H1 (cell line): ENCODE results near the gene OR2F2. TPM values are rescaled to one million over a fixed set of nuclear protein-coding genes. Genes with fewer than 3 reads are reported as not detected.
A peak's percentile ranks its signal among the peaks of the same experiment; 100 is the strongest.

Experiments used
- BACH1 ChIP-seq: IDR thresholded peaks from 2 replicates; pipeline ENCODE4 v1.6.1; 2012; ENCODE audit warnings: low read length, improper control_type of control experiment
- CBX5 ChIP-seq: fragments of 300-800, 300-1000 bp; sonication (generic); IDR thresholded peaks from 2 replicates; pipeline ENCODE4 v1.7.1; 2016; ENCODE audit warnings: antibody characterized with exemption, low read length, low read depth
- EP300 ChIP-seq, 2 experiments: IDR thresholded peaks; 1 replicate in 1 of 2; 2 replicates in 1 of 2; pipeline ENCODE4 v1.6.1; 2011 to 2012; ENCODE audit warnings: low read depth in 2 of 2, low read length in 2 of 2, mild to moderate bottlenecking in 2 of 2, borderline replicate concordance in 1 of 2, inconsistent platforms in 1 of 2, moderate library complexity in 1 of 2
- FOSL1 ChIP-seq: IDR thresholded peaks from 2 replicates; pipeline ENCODE4 v1.6.1; 2011; ENCODE audit warnings: mild to moderate bottlenecking, low read depth, low read length, moderate library complexity; ENCODE audit not compliant: insufficient read depth
- KDM1A ChIP-seq: fragments of 200-600, 300-600 bp; sonication (generic); IDR thresholded peaks from 2 replicates; pipeline ENCODE4 v1.7.1; 2016; ENCODE audit warnings: mild to moderate bottlenecking, low read length, borderline replicate concordance
- KDM4A ChIP-seq: IDR thresholded peaks from one replicate; pipeline ENCODE4 v1.7.1; 2012; ENCODE audit warnings: low read depth, mild to moderate bottlenecking, moderate library complexity, low read length, inconsistent platforms; ENCODE audit not compliant: severe bottlenecking
- RXRA ChIP-seq: IDR thresholded peaks from 2 replicates; pipeline ENCODE4 v1.6.1; 2011; ENCODE audit warnings: low read depth, mild to moderate bottlenecking, low read length, moderate library complexity; ENCODE audit not compliant: insufficient read depth
- SP2 ChIP-seq: IDR thresholded peaks from 2 replicates; pipeline ENCODE4 v1.6.1; 2012; ENCODE audit warnings: mild to moderate bottlenecking, low read length, inconsistent platforms
- SRF ChIP-seq: IDR thresholded peaks from 2 replicates; pipeline ENCODE4 v1.6.1; 2011; ENCODE audit warnings: mild to moderate bottlenecking, low read depth, low read length, moderate library complexity
- TEAD4 ChIP-seq: IDR thresholded peaks from 2 replicates; pipeline ENCODE4 v1.6.1; 2012; ENCODE audit warnings: low read depth, low read length, inconsistent platforms, mixed read lengths
- YY1 ChIP-seq: IDR thresholded peaks from 2 replicates; pipeline ENCODE4 v1.6.1; 2011; ENCODE audit warnings: low read depth, mild to moderate bottlenecking, low read length
- polyA plus RNA-seq, 7 experiments: library from polyadenylated mRNA; depleted of rRNA in 3 of 7; stranded (reverse) in 5 of 7; unstranded in 2 of 7; fragments of >200 nt in 5 of 7; fragments of 200-250 nt in 2 of 7; gene quantifications; 1 replicate in 5 of 7; 2 replicates in 1 of 7; 4 replicates in 1 of 7; pipeline versions ENCODE4 v1.2.1 to v1.2.3, GENCODE V29; 2011 to 2013; ENCODE audit warnings: missing spikeins in 2 of 7, mixed read lengths in 2 of 7
- total RNA-seq: library from RNA; stranded (reverse); fragmentation: NEBNext Ultra II Directional; extraction: Animal tissue kit (Norgen Biotek cat#: 25700); gene quantifications from 2 replicates; pipeline ENCODE4 v1.2.1, GENCODE V29; 2021
- TF ChIP-seq, protein P1 (sequence below): fragments of 300-600 bp; sonication (generic); IDR thresholded peaks from 2 replicates; pipeline ENCODE4 v1.7.1; 2012; ENCODE audit warnings: low read length, moderate library complexity, mild to moderate bottlenecking, inconsistent platforms; ENCODE audit not compliant: insufficient replicate concordance

Gene OR2F2
- total and polyA plus RNA-seq, 2 of the 8 experiments (the other 6 are each of a cell fraction or from before 2014, with no cell fraction given), result not detected

DNA sequence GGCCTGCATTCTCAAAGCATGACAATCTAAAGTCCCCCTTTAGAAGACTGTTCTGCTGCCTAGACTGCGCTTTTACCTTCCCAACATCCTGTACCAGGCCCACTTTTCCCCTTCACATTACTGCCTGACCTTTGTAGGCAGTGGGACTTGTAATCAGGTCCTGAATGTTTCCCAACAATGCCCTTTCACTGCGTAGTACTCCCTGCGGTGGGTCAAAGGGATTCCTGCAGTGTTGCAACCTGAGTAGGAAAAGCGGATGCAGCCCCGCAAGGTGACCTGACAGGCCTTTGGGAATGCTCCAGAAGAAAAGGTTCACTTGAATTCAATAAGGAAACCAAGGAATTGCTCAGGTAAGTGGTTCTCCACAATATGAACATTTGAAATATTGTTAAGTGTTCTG lies 28.1 kb upstream of the OR2F2 start (continued):
- TF ChIP-seq, protein P1, sequence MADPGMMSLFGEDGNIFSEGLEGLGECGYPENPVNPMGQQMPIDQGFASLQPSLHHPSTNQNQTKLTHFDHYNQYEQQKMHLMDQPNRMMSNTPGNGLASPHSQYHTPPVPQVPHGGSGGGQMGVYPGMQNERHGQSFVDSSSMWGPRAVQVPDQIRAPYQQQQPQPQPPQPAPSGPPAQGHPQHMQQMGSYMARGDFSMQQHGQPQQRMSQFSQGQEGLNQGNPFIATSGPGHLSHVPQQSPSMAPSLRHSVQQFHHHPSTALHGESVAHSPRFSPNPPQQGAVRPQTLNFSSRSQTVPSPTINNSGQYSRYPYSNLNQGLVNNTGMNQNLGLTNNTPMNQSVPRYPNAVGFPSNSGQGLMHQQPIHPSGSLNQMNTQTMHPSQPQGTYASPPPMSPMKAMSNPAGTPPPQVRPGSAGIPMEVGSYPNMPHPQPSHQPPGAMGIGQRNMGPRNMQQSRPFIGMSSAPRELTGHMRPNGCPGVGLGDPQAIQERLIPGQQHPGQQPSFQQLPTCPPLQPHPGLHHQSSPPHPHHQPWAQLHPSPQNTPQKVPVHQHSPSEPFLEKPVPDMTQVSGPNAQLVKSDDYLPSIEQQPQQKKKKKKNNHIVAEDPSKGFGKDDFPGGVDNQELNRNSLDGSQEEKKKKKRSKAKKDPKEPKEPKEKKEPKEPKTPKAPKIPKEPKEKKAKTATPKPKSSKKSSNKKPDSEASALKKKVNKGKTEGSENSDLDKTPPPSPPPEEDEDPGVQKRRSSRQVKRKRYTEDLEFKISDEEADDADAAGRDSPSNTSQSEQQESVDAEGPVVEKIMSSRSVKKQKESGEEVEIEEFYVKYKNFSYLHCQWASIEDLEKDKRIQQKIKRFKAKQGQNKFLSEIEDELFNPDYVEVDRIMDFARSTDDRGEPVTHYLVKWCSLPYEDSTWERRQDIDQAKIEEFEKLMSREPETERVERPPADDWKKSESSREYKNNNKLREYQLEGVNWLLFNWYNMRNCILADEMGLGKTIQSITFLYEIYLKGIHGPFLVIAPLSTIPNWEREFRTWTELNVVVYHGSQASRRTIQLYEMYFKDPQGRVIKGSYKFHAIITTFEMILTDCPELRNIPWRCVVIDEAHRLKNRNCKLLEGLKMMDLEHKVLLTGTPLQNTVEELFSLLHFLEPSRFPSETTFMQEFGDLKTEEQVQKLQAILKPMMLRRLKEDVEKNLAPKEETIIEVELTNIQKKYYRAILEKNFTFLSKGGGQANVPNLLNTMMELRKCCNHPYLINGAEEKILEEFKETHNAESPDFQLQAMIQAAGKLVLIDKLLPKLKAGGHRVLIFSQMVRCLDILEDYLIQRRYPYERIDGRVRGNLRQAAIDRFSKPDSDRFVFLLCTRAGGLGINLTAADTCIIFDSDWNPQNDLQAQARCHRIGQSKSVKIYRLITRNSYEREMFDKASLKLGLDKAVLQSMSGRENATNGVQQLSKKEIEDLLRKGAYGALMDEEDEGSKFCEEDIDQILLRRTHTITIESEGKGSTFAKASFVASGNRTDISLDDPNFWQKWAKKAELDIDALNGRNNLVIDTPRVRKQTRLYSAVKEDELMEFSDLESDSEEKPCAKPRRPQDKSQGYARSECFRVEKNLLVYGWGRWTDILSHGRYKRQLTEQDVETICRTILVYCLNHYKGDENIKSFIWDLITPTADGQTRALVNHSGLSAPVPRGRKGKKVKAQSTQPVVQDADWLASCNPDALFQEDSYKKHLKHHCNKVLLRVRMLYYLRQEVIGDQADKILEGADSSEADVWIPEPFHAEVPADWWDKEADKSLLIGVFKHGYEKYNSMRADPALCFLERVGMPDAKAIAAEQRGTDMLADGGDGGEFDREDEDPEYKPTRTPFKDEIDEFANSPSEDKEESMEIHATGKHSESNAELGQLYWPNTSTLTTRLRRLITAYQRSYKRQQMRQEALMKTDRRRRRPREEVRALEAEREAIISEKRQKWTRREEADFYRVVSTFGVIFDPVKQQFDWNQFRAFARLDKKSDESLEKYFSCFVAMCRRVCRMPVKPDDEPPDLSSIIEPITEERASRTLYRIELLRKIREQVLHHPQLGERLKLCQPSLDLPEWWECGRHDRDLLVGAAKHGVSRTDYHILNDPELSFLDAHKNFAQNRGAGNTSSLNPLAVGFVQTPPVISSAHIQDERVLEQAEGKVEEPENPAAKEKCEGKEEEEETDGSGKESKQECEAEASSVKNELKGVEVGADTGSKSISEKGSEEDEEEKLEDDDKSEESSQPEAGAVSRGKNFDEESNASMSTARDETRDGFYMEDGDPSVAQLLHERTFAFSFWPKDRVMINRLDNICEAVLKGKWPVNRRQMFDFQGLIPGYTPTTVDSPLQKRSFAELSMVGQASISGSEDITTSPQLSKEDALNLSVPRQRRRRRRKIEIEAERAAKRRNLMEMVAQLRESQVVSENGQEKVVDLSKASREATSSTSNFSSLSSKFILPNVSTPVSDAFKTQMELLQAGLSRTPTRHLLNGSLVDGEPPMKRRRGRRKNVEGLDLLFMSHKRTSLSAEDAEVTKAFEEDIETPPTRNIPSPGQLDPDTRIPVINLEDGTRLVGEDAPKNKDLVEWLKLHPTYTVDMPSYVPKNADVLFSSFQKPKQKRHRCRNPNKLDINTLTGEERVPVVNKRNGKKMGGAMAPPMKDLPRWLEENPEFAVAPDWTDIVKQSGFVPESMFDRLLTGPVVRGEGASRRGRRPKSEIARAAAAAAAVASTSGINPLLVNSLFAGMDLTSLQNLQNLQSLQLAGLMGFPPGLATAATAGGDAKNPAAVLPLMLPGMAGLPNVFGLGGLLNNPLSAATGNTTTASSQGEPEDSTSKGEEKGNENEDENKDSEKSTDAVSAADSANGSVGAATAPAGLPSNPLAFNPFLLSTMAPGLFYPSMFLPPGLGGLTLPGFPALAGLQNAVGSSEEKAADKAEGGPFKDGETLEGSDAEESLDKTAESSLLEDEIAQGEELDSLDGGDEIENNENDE, result no peak
- TF ChIP-seq EP300 (IDR thresholded peaks at IDR 0.05; ENCODE audit: borderline replicate concordance in 1 of 2, low read depth in 2 of 2, low read length in 2 of 2), result peak; percentile 22 to 55; a peak in 2 of 3 replicates
- TF ChIP-seq CBX5, result no peak
- TF ChIP-seq RXRA, result peak; percentile 78; the same call in 1 of the 2 replicates
- no peak for TF ChIP-seq BACH1
- TF ChIP-seq FOSL1, result no peak
- TF ChIP-seq KDM1A, result no peak
- TF ChIP-seq KDM4A, result no peak
- TF ChIP-seq YY1, result 0 out of 2 replicates have a peak, but pooled peaks have one; percentile 21
- TF ChIP-seq SRF, result no peak
- TF ChIP-seq SP2, result no peak
- TF ChIP-seq TEAD4, result peak; percentile 84
